ENCODE results near the gene ADIG.
"Not testable (repeated sequence)": the region's sequence is repeated elsewhere in the genome, so short reads cannot be mapped to it uniquely, and the experiment has no call there.

ADIG gene

DNA sequence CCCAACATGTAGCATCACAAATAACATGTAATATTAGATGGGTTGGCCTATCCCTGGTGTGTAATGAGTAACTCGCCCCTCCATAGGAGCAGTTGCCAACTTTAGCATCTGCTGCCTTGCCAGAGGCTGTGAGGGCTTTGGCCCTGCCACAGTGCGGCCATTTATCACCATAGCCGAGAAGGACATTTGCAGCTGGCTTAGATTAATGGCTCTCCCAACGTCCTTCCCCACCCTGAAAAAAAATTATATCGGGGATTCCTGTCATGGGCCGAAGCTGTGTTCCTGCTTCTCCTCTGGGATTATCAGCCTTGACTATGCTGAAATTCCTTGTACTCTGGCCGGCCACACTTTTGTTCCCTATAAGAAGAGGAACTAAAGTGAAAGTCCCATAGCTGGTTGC lies 7.6 kb upstream of the ADIG start:
- DNase-seq = no peak

- DNase-seq = no peak
Observed at GRCh38 chr20:38579219-38579910, 1.6 kb upstream of the ADIG start.

DNA sequence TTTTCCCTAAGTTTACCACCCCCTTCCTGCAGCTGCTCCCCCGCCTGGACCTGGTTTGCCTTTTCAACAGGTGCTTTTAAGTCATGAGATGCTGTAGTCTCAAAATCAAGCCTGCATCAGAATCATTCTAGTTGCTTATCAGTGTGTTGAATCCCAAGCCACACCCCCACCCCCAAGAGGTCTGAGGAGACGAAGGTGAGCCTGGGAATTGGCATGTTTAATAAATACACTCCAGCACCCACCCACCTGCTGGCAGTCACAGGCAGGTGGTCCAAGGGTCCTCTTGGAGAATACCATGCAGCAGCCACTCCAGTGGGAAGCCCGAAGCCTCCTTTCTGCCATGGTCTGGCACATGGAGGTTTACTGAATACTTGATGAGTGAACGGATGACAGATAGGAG lies 1.1 kb upstream of the ADIG start:
- no peak for DNase-seq

DNA sequence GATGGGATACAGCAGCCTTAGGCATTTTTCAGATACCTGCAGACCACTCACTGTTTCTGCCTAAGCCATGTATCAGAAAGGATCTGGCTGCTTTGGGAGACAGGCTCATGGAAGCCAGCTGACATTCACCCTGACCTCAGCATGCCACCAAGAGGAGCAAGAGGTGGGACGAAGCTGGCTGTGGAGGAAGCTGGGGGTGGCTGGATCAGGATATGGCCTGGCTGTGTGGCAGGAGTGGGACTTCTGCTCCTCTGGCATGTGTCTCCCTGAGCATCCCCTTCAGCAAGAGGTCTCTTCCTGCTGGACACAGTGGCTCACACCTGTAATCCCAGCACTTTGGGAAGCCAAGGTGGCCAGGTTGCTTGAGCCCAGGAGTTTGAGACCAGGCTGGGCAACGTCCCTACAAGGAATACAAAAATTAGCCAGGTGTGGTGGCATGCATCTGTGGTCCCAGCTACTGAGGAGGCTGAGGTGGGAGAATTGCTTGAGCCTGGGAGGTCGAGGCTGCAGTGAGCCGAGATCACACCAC lies 897 bp downstream of the ADIG start:
- DNase-seq = no peak

DNA sequence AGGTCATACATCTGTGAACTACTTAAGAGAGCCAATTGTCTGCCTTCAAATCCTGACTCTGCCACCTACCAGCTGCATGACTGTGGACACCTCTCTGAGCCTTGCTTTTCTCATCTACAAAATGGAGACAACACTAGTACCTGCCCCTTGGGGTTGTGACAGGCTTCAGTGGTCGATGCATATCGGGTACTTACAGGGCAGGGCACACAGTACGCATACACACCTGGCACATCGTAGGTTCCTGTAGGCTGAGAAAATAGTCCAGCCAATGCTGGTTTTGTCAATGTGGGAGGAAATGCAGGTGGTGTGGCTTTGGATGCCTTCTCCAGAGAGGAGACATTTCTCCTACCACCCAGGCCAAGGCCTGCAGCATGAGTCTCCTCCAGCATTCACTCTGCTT lies 2.3 kb downstream of the ADIG start:
- DNase-seq = no peak

DNA sequence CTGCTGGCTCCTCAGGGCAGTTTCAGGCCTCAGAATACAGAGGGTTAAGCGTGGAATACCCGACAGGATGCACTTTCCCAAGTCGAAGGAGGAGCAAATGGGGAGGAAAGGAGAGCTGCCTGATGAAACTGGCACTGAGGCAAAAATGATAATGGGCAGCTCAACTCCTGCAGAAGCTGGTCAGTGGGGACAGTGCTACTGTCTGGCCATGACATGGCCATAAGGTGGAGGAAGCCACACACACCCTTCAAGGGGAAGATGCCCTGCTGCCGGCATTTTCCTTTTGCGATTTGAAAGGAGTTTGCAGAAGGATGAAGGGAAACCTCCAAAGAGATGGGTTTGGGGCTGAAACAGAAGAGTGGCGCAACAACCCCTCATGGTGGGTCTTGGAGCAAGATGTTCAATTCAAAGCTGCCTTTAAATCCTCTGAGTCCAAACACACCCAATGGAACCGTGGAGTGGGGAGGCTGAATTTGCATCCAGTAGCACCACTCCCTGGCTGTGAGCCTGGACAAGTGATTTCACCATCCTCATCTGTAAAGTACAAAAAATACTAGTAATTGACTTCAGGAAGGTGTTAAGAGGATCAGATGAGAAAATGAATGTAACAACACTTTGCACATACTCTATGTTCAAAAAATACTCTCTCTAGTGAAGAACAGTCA lies 3.2 kb downstream of the ADIG start:
- no peak for DNase-seq

DNA sequence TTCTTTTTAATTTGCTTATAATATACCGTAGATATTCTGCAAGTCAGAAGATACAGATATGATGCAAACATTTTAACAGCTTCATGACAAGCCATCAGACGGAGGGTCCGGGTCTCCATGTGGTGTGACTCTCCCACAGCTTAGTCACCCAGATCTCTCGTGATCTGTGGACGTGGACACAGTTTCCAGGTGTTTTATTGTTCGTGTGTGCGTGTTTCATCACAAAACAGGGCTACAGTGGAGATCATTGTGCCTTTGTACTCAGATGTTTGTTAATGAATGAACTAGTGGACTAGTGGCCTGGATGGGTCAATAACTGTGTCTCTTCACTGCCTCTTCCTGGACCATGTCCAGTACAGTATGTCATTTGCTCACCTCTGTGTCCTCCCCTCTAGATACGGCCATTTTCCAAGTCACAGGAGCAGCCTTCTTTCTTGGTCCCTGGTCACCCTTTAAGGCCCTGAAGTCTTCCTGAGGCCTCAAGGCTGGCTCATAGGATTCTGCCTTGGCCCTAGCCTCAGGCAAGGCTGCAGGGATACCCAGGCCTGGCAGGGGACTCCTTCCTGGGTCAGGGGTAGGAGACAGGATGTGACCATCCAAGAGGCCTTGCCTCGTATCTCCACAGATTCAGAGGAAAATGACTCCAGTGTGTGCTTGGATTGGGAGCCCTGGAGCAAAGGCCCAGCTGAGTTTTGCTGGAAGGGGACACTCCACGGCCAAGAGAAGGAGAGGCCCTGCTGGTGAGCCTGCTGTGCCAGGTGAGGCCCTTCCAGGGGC lies 4.6 kb downstream of the ADIG start:
- no peak for DNase-seq

DNA sequence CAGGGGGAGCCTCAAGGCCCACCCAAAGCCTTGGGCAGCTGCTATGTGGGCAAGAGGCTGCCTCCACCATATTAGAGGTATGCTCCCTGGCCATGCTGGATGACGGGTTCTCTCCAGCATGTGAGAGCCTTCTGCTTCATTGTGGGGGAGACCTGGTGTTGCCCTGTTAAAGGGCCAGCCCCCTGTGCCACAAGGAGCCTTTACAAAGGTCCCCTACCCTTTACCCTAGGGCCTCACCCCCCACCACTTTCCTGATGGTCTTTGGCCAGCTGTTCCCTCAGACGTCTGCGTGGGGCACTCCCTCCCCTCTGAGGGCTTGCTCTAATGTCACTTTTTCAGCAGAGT lies 5.2 kb downstream of the ADIG start:
- no peak for DNase-seq

DNA sequence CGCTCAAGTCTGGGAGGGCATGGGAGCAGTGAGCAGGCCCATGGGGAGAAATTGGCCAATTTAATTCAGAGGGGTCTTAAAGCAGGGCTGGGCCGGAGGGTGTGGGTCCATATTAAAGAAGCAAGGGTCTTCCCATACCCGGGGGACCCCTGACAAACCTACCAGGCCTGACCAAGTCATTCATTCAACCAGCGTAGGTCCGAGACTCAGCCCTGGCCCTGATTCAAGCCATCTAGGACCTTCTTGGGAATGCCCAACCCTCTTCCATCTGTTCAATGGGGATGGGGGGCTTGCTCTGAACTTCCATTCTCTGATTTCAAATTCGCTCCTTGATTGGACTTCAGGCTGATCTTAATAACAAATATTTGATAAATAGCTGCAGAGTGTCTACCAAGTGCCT lies 7.3 kb downstream of the ADIG start:
- no peak for DNase-seq

DNA sequence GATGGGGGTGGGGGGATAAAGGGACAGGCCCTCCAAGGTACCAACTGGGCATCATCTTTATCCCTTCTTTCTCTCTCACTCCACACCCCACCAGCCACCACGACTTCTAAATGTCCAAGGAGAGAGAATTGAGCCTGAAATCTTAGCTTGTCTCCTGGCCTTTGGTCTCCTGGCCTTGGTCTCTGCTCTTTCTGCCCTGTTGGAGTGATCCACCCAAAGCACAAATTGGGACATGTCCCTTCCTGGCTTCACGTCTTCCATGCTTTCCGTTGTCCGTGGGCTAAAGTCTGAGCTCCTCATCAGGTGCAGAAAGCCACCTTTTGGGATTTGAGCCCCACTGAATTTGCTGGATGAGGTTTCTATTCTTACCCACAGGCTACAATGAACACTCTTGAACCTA lies 8.4 kb downstream of the ADIG start:
- no peak for DNase-seq

DNA sequence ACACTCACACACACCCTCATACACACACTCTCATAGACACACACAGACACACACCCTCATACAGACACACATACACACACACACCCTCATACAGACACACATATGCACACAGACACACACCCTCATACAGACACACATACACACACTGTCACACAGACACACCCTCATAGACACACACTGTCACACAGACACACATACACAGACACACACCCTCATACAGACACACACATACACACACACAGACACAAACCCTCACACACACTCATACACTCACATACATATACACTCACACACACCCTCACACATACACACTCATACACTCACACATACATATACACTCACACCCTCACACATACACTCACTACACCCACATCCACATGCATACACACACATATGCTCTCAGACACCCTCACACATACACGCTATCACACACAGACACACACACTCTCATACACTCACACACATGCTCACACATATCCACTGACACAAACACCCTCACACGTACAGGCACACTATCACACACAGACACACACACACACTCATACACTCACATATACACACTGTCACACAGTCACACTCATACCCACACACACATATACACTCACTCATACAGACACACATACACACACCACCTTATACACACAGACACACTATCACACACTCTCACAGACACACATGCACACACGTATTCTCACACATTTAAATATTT lies 9.1 kb downstream of the ADIG start:
- no peak for DNase-seq

GRCh38 chr20:38590676-38591473 lies 9.9 kb downstream of the ADIG start:
- no peak for DNase-seq

DNA sequence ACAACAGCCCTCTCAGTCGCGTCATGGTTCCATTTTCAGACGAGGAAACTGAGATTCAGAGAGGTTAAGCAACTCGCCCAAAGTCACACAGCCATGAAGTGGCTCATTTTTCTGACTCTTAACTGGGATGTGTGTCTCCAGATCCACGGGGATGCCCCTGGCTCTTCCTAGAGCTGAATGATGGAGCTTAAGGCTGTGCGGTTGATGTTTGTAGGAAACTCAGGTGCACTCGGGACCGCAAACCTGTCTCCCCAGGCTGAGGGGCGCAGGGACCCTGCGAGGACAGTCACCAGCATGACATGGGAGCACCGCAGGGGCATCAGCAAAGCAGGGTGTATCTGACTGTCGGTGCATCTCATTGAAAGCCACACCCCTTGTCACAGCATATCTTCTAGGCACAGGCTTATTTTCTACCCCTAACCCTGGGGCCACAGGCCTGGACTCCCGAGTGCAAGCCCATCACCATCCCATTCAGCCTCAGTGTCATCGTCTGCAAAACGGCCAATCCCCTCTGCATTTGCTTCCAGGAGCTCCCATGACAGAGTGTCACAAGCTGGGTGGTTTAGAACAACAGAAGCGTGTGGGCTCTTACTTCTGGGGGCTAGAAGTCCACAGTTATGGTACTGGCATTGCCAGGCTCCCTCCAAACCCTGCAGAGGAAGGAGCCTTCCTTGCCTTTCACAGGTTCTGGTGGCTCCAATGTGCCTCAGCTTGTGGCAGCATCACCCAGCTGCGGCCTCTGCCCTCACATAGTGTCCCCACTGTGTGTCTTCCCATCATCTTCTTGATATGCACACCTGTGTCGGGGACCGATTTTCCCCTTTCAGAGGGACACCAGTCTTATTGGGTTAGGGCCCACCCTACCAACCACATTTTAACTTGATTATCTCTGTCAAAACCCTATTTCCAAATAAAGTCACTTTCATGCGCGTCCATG lies 10.7 kb downstream of the ADIG start:
- no peak for DNase-seq

GRCh38 chr20:38592411-38592790 lies 11.4 kb downstream of the ADIG start:
- DNase-seq = not testable (repeated sequence)

DNA sequence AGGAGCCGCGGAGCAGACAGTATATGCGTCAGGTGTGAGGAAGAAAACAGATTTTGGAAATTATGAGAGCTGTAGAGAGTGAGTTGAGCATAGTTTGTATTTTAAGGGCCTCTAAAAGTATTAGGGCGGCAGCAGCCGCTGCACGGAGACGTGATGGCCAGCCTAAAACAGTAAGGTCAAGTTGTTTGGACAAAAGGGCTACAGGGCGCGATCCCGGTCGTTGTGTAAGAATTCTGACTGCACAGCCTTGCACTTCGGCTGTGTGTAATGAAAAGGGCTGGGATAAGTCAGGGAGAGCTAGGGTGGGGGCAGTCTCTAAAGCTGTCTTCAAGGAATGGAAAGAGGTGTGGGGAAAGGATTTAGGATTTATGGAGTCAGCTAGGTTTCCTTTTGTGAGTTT lies 13.3 kb downstream of the ADIG start:
- DNase-seq = not testable (repeated sequence)

DNA sequence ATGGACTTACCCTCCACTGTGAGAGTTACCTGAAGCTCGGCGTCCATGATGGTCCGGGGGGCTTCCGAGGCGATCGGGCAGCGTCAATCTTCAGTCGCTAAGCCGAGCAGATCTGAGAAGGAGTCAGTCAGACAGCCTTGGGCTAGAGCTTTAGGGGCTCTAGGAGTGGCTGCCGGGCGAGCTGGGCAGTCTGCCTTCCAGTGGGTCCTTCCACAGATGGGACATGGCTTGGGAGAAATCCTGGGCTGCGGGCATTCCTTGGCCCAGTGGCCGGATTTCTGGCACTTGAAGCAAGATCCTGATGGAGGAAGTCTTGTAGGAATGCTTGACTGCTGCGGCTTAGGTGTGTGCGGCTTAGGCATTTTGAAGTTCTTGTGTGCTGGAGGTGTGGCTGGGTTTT lies 14.9 kb downstream of the ADIG start:
- DNase-seq = not testable (repeated sequence)

DNA sequence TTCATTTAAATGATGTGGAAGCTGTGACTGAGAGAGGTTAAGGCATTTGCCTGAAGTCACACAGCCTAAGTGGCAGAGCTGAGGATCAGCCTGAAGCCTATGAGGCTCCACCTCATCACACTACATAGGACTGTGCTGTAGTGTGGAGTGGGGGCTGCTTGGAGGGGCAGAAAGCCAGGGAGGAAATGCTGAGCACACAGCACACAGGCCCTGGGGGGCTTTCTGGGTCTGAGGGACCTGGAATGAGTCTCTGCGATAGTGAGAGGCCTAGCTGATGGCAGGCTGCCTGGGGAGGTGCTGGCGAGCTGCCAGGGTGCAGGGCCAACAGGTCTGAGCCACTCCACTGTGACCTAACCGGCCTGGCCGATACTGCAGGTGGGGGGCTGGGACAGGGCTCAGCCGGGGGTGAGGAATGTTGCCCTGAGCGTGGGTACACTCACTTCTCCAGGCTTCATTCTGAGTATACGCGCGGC lies 18.4 kb downstream of the ADIG start:
- no peak for DNase-seq

DNA sequence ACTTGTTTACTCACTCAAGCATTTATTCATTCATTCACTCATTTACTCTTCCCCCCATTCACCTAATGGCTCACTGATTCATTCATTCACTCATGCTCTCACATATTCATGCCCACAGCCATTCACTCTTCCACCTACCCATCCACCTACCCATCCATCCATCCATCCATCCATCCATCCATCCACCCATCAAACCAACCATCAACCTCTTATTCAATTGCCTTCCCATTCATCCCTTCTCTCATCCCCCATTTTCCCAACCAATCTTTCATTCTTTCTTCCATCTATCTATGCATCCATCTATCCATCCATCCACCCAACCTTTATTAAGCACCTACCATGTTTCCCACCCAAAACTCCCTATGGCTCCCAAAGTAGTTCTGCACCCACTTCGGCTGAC lies 19.1 kb downstream of the ADIG start:
- no peak for DNase-seq

DNA sequence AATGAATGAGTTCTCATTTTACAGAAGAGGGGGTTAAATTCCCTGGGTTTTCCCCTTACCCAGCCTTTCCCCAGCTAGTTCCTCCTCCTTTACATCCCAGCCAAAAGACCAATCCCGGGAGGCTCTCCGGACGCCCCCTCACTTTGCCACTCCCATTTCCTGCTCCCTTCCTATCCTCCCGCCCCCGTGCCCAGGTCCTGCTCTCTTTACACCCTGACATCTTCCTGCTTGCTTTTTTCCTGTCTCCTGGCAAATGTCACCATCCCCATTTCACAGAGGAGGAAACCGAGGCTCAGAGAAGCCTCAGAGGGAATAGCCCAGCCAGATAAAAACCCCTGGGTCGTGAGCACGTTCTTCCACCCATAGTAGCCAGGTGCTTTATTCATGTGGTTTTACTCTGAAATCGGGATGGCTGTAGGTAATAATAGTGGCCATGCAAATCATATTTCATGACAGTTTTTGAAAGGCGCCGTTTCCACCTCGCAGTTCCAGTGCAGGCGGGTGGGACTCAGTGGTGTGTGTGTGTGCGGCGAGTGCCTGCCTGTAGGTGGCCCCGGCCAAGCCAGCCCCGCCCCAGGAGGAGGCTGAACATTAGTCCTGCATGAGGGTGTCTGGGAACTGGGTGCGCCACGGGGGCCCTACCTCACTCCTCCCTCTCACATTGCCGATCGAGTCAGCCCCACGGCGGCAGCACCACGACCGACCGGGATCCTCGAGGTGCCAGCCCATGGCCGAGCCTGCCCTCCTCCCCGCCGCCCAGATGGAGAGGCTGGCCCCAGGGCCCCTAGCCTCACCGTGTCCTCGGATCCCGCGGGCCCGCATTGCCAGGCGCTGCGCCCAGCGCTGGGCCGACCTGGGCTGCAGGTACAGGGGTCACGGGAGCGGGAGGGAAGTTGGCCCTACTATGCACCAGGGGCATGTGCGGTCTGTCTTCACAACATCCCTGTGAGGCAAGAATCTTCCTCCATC lies 20.5 kb downstream of the ADIG start, which contains the start of gene ARHGAP40:
TSS of gene ARHGAP40 (plus strand) at position 594 of the 969 bp plus-strand sequence.
- DNase-seq = no peak

- DNase-seq = no peak
Observed at GRCh38 chr20:38602185-38602581, 21.2 kb downstream of the ADIG start.

Data from right forelimb (tissue), 1 donor.